Fibroblast of lung (primary cell): Measurements from ENCODE around the gene STAT3.

Experiments used
- CTCF ChIP-seq, 2 donors: IDR thresholded peaks in 1 of 2; conservative IDR thresholded peaks in 1 of 2; 1 replicate in 1 of 2; 2 replicates in 1 of 2; pipeline ENCODE4 v1.5.1; 2011 to 2012; ENCODE audit warnings: low read length in 2 of 2, control low read depth in 1 of 2, inconsistent platforms in 1 of 2, low read depth in 1 of 2, mild to moderate bottlenecking in 1 of 2
- EZH2 ChIP-seq: IDR thresholded peaks from 2 replicates; pipeline ENCODE4 v1.5.1; 2012; ENCODE audit warnings: low read length, control low read depth, mild to moderate bottlenecking; ENCODE audit errors: missing control alignments

GRCh38 chr17:42272162-42272907, 115.9 kb downstream of the STAT3 start:
- no peak for TF ChIP-seq CTCF (conservative IDR thresholded peaks at IDR 0.05 in 1 of 2, IDR thresholded peaks at IDR 0.05 in 1 of 2; ENCODE audit: low read depth in 1 of 2, low read length in 2 of 2)
- TF ChIP-seq EZH2: no peak
